ENCODE measurements around the gene ADAM8.

- TF ChIP-seq CTCF (IDR thresholded peaks at IDR 0.05) (no peak), EP300 (IDR thresholded peaks at IDR 0.05; ENCODE audit: low read depth) (no peak), POLR2A (IDR thresholded peaks at IDR 0.05) (no peak)
These were observed 13.0 kb downstream of the ADAM8 start for GRCh38 chr10:133263674-133264073.
